IMR-90 (cell line): ENCODE results near the gene KLF9. TPM values are rescaled to one million over a fixed set of nuclear protein-coding genes. Genes with fewer than 3 reads are reported as not detected.

Source experiments
- ATAC-seq: fragments of 200-7000 bp; cut with Tn5 transposase; 2 replicates; pipeline ENCODE4 v1.9.1; 2020; ENCODE audit warnings: low read depth, mild to moderate bottlenecking, moderate library complexity
- BruUV-seq: library from RNA; stranded (reverse); fragments of 400-500 nt; replicated peaks from 2 replicates; lab custom pipeline; 2021; lab: Mats Ljungman, UMichigan
- CTCF ChIA-PET: fragments of 300-600 bp; formaldehyde crosslinking; extraction: SDS; loops from one replicate; lab custom pipeline; 2021; ENCODE audit warnings: antibody characterized with exemption; lab: Yijun Ruan, JAX
- POLR2A ChIA-PET: fragments of 300-600 bp; sonication (Branson Sonifier 250); formaldehyde crosslinking; loops from one replicate; lab custom pipeline; 2022; ENCODE audit warnings: antibody characterized with exemption; ENCODE audit not compliant: unreplicated experiment; lab: Charles Lee
- DNase-seq: peaks from one replicate; pipeline ENCODE4 v3.0.0; 2013
- H2AFZ ChIP-seq: replicated peaks from 2 replicates; pipeline ENCODE3; 2013; ENCODE audit warnings: low read length, mild to moderate bottlenecking; ENCODE audit not compliant: poor library complexity
- H2AK5ac ChIP-seq: 2 replicates; pipeline ENCODE4 v1.6.1; 2013; ENCODE audit warnings: low read depth, low read length, inconsistent platforms
- H2AK9ac ChIP-seq: replicated peaks from 2 replicates; pipeline ENCODE3; 2013; ENCODE audit warnings: mild to moderate bottlenecking, low read depth, low read length, moderate library complexity; ENCODE audit not compliant: poor library complexity
- H2BK120ac ChIP-seq: 2 replicates; pipeline ENCODE4 v1.6.1; 2013; ENCODE audit warnings: low read depth, low read length, inconsistent platforms
- H2BK15ac ChIP-seq: 3 replicates; pipeline ENCODE4 v1.6.1; 2013; ENCODE audit warnings: low read depth, low read length, inconsistent platforms
- H2BK20ac ChIP-seq: 2 replicates; pipeline ENCODE4 v1.6.1; 2013; ENCODE audit warnings: low read depth, mild to moderate bottlenecking, inconsistent platforms, low read length, moderate library complexity
- H2BK5ac ChIP-seq: 2 replicates; pipeline ENCODE4 v1.6.1; 2013; ENCODE audit warnings: mild to moderate bottlenecking, low read depth, low read length, inconsistent platforms; ENCODE audit not compliant: poor library complexity, severe bottlenecking
- H3K14ac ChIP-seq: replicated peaks from 2 replicates; pipeline ENCODE4 v1.6.1; 2013; ENCODE audit warnings: low read depth, low read length, inconsistent platforms
- H3K18ac ChIP-seq: 2 replicates; pipeline ENCODE4 v1.6.1; 2013; ENCODE audit warnings: low read depth, low read length, control low read depth
- H3K23ac ChIP-seq: 2 replicates; pipeline ENCODE4 v1.6.1; 2013; ENCODE audit warnings: low read depth, low read length, inconsistent platforms
- H3K27ac ChIP-seq: 2 replicates; pipeline ENCODE4 v1.5.1; 2013; ENCODE audit warnings: mild to moderate bottlenecking, control low read depth, low read length; ENCODE audit not compliant: insufficient read depth
- H3K27me3 ChIP-seq: 2 replicates; pipeline ENCODE4 v1.6.1; 2013; ENCODE audit warnings: low read length; ENCODE audit not compliant: control insufficient read depth, insufficient read depth
- H3K36me3 ChIP-seq: 2 replicates; pipeline ENCODE4 v1.6.1; 2013; ENCODE audit warnings: low read length, mixed read lengths; ENCODE audit not compliant: control insufficient read depth, insufficient read depth
- H3K4ac ChIP-seq: 2 replicates; pipeline ENCODE4 v1.6.1; 2013; ENCODE audit warnings: low read depth, low read length, inconsistent platforms
- H3K4me1 ChIP-seq: 2 replicates; pipeline ENCODE4 v1.6.1; 2013; ENCODE audit warnings: low read length, mixed read lengths; ENCODE audit not compliant: control insufficient read depth, insufficient read depth
- H3K4me2 ChIP-seq: 2 replicates; pipeline ENCODE4 v1.6.1; 2013; ENCODE audit warnings: low read depth, mild to moderate bottlenecking, control low read depth, low read length, moderate library complexity
- H3K4me3 ChIP-seq: 2 replicates; pipeline ENCODE4 v1.5.1; 2013; ENCODE audit warnings: low read depth, mild to moderate bottlenecking, control low read depth, low read length, moderate library complexity; ENCODE audit not compliant: insufficient read depth
- H3K56ac ChIP-seq: 2 replicates; pipeline ENCODE4 v1.6.1; 2013; ENCODE audit warnings: low read length, inconsistent platforms; ENCODE audit not compliant: insufficient read depth; ENCODE audit errors: extremely low read depth
- H3K79me1 ChIP-seq, 2 experiments: 2 replicates each; pipeline ENCODE4 v1.6.1; 2013; ENCODE audit warnings: low read length in 2 of 2, inconsistent platforms in 1 of 2, low read depth in 1 of 2
- H3K9ac ChIP-seq: 2 replicates; pipeline ENCODE4 v1.6.1; 2013; ENCODE audit warnings: low read depth, low read length, control low read depth
- H3K9me1 ChIP-seq: 2 replicates; pipeline ENCODE4 v1.6.1; 2013; ENCODE audit warnings: low read length, inconsistent platforms; ENCODE audit not compliant: insufficient read depth
- H3K9me3 ChIP-seq: 2 replicates; pipeline ENCODE4 v1.6.1; 2013; ENCODE audit warnings: low read length; ENCODE audit not compliant: control insufficient read depth, insufficient read depth
- H4K20me1 ChIP-seq: 2 replicates; pipeline ENCODE4 v1.6.1; 2013; ENCODE audit warnings: low read length, inconsistent platforms; ENCODE audit not compliant: insufficient read depth
- H4K5ac ChIP-seq: 2 replicates; pipeline ENCODE4 v1.6.1; 2013; ENCODE audit warnings: mild to moderate bottlenecking, low read depth, low read length, control low read depth
- H4K8ac ChIP-seq, 2 experiments: 2 replicates each; pipeline ENCODE4 v1.6.1; 2013; ENCODE audit warnings: low read depth in 2 of 2, low read length in 2 of 2, control low read depth in 1 of 2, inconsistent platforms in 1 of 2
- H4K91ac ChIP-seq: 2 replicates; pipeline ENCODE4 v1.6.1; 2013; ENCODE audit warnings: low read depth, low read length, inconsistent platforms; ENCODE audit not compliant: insufficient read depth
- BHLHE40 ChIP-seq: fragments of 150-350 bp; IDR thresholded peaks from 2 replicates; pipeline ENCODE4 v1.6.1; 2016; ENCODE audit warnings: mild to moderate bottlenecking, low read depth, low read length
- CEBPB ChIP-seq: IDR thresholded peaks from 2 replicates; pipeline ENCODE4 v1.6.1; 2012; ENCODE audit warnings: low read depth, low read length, improper control_type of control experiment
- CHD1 ChIP-seq: IDR thresholded peaks from 2 replicates; pipeline ENCODE4 v1.6.1; 2012; ENCODE audit warnings: low read depth, low read length, improper control_type of control experiment
- FOS ChIP-seq: fragments of 150-350 bp; IDR thresholded peaks from 2 replicates; pipeline ENCODE4 v1.6.1; 2016; ENCODE audit warnings: low read depth, low read length
- MAFK ChIP-seq: IDR thresholded peaks from 2 replicates; pipeline ENCODE4 v1.6.1; 2012; ENCODE audit warnings: low read depth, low read length, improper control_type of control experiment
- NFE2L2 ChIP-seq: fragments of 150-350 bp; IDR thresholded peaks from 2 replicates; pipeline ENCODE4 v1.6.1; 2016; ENCODE audit warnings: low read depth, mild to moderate bottlenecking, low read length
- RAD21 ChIP-seq: IDR thresholded peaks from 2 replicates; pipeline ENCODE4 v1.6.1; 2012; ENCODE audit warnings: low read length, improper control_type of control experiment
- RCOR1 ChIP-seq: IDR thresholded peaks from 2 replicates; pipeline ENCODE4 v1.6.1; 2012; ENCODE audit warnings: mild to moderate bottlenecking, low read length, improper control_type of control experiment; ENCODE audit not compliant: insufficient replicate concordance
- RFX5 ChIP-seq: IDR thresholded peaks from 2 replicates; pipeline ENCODE4 v1.8.0; 2012; ENCODE audit warnings: low read depth, mild to moderate bottlenecking, low read length, moderate library complexity
- SMC3 ChIP-seq: fragments of 150-350 bp; IDR thresholded peaks from 2 replicates; pipeline ENCODE4 v1.6.1; 2016; ENCODE audit warnings: low read depth, mild to moderate bottlenecking, antibody characterized with exemption, low read length, moderate library complexity
- WGBS, 2 experiments: methylation state at CpG; one replicate each; pipeline versions ENCODE4 v1.1.5 to v1.1.7; 2013; ENCODE audit warnings: missing lambda C conversion rate in 2 of 2; ENCODE audit not compliant: insufficient read length in 1 of 2; ENCODE audit errors: extremely low coverage in 2 of 2; 5-methylcytosine and 5-hydroxymethylcytosine counted together
- dilution Hi-C: fragments of 300-500 bp; cut with HindIII; formaldehyde crosslinking; loops from one replicate; pipeline ENCODE4 v1.14.3; 2018; ENCODE audit warnings: low sequenced_read_pairs; ENCODE audit not compliant: unreplicated experiment
- in situ Hi-C: fragments of 300-500 bp; cut with MboI; formaldehyde crosslinking; loops from 3 replicates; pipeline ENCODE4 v1.14.3; 2019; ENCODE audit warnings: low sequenced_read_pairs, inconsistent platforms, mixed read lengths
- intact Hi-C: fragments of 100-400 bp; cut with micrococcal nuclease; formaldehyde crosslinking; loops from 2 replicates; pipeline ENCODE4 v1.10.0; 2022
- polyA plus RNA-seq, 3 experiments: library from polyadenylated mRNA; depleted of rRNA; stranded (reverse); fragments of >200 nt; gene quantifications; 2 replicates each; pipeline ENCODE4 v1.2.3, GENCODE V29; 2012; ENCODE audit warnings: low replicate concordance in 1 of 3
- total RNA-seq: library from RNA; depleted of rRNA; stranded (reverse); fragments of >200 nt; gene quantifications from 2 replicates; pipeline ENCODE4 v1.2.3, GENCODE V29; 2012
- TF ChIP-seq, protein P1 (sequence below): fragments of 150-350 bp; IDR thresholded peaks from 2 replicates; pipeline ENCODE4 v1.6.1; 2016; ENCODE audit warnings: low read depth, mild to moderate bottlenecking, low read length, moderate library complexity, borderline replicate concordance
- TF ChIP-seq, protein P2 (sequence below): fragments of 150-350 bp; IDR thresholded peaks from 2 replicates; pipeline ENCODE4 v1.6.1; 2017; ENCODE audit warnings: mild to moderate bottlenecking, antibody characterized with exemption, low read length, low read depth
- TF ChIP-seq, protein P3 (sequence below): conservative IDR thresholded peaks from 2 replicates; pipeline ENCODE4 v1.5.1; 2012; ENCODE audit warnings: mild to moderate bottlenecking, low read depth, low read length, improper control_type of control experiment

KLF9 gene
- total and polyA plus RNA-seq, 2 of the 4 experiments (the other 2 are of a cell fraction) = 4.1 to 7.5 TPM

DNA sequence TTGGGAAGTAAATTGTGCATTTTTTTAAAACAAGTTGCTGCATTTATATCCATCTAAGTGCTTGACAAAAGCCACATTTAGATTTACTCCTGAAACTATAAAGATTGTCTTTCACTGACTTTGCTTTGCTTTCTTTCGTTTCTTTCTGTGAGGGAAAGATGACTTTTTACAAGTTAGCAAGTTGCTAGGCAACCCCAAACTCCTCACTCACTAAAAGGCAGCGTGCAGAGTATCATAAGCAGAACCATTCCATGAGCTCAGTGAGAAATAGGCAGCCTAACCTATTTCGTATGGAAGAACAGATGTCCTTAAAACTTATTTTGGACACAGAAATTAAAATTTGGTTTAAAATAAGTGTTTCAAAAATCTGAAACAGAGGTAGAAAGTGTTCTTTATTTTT is 29.0 kb downstream of the KLF9 start:
- dilution Hi-C loops = no loop called here
- peaks cover 8% of the 10 kb centered on the region for H3K9me1 ChIP-seq
- H2BK5ac ChIP-seq = no peak overlapping the region
- no CpG with 5 or more reads among the region's 3 CpGs for WGBS, 2 experiments
- H3K79me1 ChIP-seq = peaks cover 14 to 43% of the 10 kb centered on the region in 2 experiments; a peak in 3 of 4 replicates
- BruUV-seq = no TSS peak
- no peak overlapping the region for H2BK120ac ChIP-seq
- no peaks in the 10 kb centered on the region for H3K27me3 ChIP-seq
- ChIA-PET POLR2A (no interaction called here), CTCF (no interaction called here)
- H3K14ac ChIP-seq = no peak overlapping the region
- H3K9ac ChIP-seq = no peak overlapping the region
- H3K56ac ChIP-seq = no peak overlapping the region
- H3K18ac ChIP-seq = no peak overlapping the region
- no peak overlapping the region for H2AFZ ChIP-seq
- no peak overlapping the region for H2AK9ac ChIP-seq
- intact Hi-C loops = no loop called here
- H3K4ac ChIP-seq = no peak overlapping the region
- H4K91ac ChIP-seq = no peak overlapping the region
- peaks cover 33% of the 10 kb centered on the region for H4K20me1 ChIP-seq
- H2AK5ac ChIP-seq = no peak overlapping the region
- H3K9me3 ChIP-seq = no peaks in the 10 kb centered on the region
- no peak for ATAC-seq
- no peak overlapping the region for H4K8ac ChIP-seq
- no peak overlapping the region for H4K5ac ChIP-seq
- peaks cover 22% of the 10 kb centered on the region for H3K36me3 ChIP-seq
- peaks cover 6% of the 10 kb centered on the region; the same call in 1 of the 2 replicates for H3K4me1 ChIP-seq
- TF ChIP-seq, protein P1, sequence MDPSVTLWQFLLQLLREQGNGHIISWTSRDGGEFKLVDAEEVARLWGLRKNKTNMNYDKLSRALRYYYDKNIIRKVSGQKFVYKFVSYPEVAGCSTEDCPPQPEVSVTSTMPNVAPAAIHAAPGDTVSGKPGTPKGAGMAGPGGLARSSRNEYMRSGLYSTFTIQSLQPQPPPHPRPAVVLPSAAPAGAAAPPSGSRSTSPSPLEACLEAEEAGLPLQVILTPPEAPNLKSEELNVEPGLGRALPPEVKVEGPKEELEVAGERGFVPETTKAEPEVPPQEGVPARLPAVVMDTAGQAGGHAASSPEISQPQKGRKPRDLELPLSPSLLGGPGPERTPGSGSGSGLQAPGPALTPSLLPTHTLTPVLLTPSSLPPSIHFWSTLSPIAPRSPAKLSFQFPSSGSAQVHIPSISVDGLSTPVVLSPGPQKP = no peak
- no peak for TF ChIP-seq BHLHE40
- no peak for TF ChIP-seq RCOR1
- TF ChIP-seq FOS = no peak
- TF ChIP-seq, protein P2, sequence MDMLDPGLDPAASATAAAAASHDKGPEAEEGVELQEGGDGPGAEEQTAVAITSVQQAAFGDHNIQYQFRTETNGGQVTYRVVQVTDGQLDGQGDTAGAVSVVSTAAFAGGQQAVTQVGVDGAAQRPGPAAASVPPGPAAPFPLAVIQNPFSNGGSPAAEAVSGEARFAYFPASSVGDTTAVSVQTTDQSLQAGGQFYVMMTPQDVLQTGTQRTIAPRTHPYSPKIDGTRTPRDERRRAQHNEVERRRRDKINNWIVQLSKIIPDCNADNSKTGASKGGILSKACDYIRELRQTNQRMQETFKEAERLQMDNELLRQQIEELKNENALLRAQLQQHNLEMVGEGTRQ = no peak
- TF ChIP-seq MAFK = no peak
- no peak for TF ChIP-seq NFE2L2
- no peak for TF ChIP-seq RFX5
- no peak for TF ChIP-seq RAD21
- no peak for TF ChIP-seq CEBPB
- no peak for TF ChIP-seq SMC3
- no peak for TF ChIP-seq CHD1
- TF ChIP-seq, protein P3, sequence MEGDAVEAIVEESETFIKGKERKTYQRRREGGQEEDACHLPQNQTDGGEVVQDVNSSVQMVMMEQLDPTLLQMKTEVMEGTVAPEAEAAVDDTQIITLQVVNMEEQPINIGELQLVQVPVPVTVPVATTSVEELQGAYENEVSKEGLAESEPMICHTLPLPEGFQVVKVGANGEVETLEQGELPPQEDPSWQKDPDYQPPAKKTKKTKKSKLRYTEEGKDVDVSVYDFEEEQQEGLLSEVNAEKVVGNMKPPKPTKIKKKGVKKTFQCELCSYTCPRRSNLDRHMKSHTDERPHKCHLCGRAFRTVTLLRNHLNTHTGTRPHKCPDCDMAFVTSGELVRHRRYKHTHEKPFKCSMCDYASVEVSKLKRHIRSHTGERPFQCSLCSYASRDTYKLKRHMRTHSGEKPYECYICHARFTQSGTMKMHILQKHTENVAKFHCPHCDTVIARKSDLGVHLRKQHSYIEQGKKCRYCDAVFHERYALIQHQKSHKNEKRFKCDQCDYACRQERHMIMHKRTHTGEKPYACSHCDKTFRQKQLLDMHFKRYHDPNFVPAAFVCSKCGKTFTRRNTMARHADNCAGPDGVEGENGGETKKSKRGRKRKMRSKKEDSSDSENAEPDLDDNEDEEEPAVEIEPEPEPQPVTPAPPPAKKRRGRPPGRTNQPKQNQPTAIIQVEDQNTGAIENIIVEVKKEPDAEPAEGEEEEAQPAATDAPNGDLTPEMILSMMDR = no peak
- no peak overlapping the region for H3K4me3 ChIP-seq
- H2BK15ac ChIP-seq = no peak overlapping the region
- no peak for DNase-seq
- in situ Hi-C loops = no loop called here
- H3K23ac ChIP-seq = no peak overlapping the region
- no peak overlapping the region for H2BK20ac ChIP-seq
- no peak overlapping the region for H3K4me2 ChIP-seq
- no peak overlapping the region for H3K27ac ChIP-seq
